ENCODE data around the gene KRTAP10-5. TPM values are rescaled to one million over a fixed set of nuclear protein-coding genes. Genes with fewer than 3 reads are reported as not detected.
"Not testable (repeated sequence)": the region's sequence is repeated elsewhere in the genome, so short reads cannot be mapped to it uniquely, and the experiment has no call there.

The KRTAP10-5 gene, protein sequence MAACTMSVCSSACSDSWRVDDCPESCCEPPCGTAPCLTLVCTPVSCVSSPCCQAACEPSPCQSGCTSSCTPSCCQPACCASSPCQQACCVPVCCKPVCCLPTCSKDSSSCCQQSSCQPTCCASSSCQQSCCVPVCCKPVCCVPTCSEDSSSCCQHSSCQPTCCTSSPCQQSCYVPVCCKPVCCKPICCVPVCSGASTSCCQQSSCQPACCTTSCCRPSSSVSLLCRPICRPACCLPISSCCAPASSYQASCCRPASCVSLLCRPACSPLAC
- total RNA-seq: not detected

- Mint-ChIP-seq H3K4me3 (peak within 1 kb of the TSS; percentile 25), H3K4me1 (peaks cover 11% of the 10 kb centered on the region), H3K9me3 (peaks cover 29% of the 10 kb centered on the region)
- DNase-seq, H3K27ac Mint-ChIP-seq, H3K36me3 Mint-ChIP-seq, H3K27me3 Mint-ChIP-seq: not testable (repeated sequence)
Measured at GRCh38 chr21:44580231-44580821, at the start of gene KRTAP10-5. Gene KRTAP10-5, minus strand, starts transcription at chr21:44580604. Its CDS starts 26 bp downstream, at chr21:44580578.

DNA sequence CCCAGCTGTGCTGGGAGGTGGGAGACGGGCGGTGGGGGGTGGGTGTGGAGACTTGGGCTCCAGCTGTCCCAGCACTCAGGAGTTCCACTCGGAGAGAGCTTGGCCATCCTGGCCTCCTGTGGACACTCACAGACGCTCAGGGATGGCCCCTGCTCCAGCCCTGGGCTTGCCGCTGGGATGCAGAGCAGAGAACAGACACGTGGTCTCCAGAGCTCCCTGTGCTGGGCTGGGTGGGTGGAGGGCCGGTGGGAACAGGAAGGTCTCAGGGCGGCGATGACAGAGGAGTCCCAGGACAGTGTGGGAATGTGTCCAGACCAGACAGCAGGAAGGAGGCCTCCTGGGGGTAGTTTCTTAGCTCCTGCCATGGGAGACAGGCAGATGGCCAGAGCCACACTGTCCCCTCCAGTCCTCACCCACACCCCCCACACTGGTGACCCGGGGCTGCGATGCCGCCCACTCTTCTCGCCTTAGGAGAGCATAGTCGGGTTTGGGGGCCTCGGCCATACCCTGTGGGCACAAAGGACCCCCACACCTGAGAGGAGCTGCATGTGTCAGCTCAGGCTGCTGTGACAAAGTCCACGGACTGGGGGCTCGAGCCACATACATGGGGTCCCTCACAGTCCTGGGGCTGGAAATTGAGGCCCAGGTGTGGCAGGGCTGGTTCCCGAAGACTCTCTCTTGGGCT is 48.4 kb upstream of the KRTAP10-5 start:
- Mint-ChIP-seq H3K9me3 (peaks cover 40% of the 10 kb centered on the region), H3K36me3 (peaks cover 29% of the 10 kb centered on the region), H3K27me3 (no peaks in the 10 kb centered on the region), H3K4me1 (peaks cover 22% of the 10 kb centered on the region), H3K27ac (no peak overlapping the region), H3K4me3 (no peak overlapping the region)
- no peak for DNase-seq

GRCh38 chr21:44627831-44628233 is 47.4 kb upstream of the KRTAP10-5 start:
- not testable (repeated sequence) for DNase-seq, H3K4me3 Mint-ChIP-seq, H3K27ac Mint-ChIP-seq, H3K27me3 Mint-ChIP-seq
- Mint-ChIP-seq H3K36me3 (peaks cover 30% of the 10 kb centered on the region), H3K9me3 (peaks cover 40% of the 10 kb centered on the region), H3K4me1 (peaks cover 22% of the 10 kb centered on the region)

GRCh38 chr21:44627181-44627822 is 46.9 kb upstream of the KRTAP10-5 start:
- not testable (repeated sequence) for H3K27me3 Mint-ChIP-seq, DNase-seq
- peaks cover 22% of the 10 kb centered on the region for H3K4me1 Mint-ChIP-seq

GRCh38 chr21:44626673-44627143 is 46.3 kb upstream of the KRTAP10-5 start, which contains the start of gene KRTAP10-9:
Gene KRTAP10-9, plus strand, starts transcription at chr21:44627093. Its CDS starts 79 bp downstream, at chr21:44627172.
- Mint-ChIP-seq H3K27ac (no peak within 1 kb of the TSS), H3K4me3 (no peak within 1 kb of the TSS), H3K36me3 (peaks cover 29% of the 10 kb centered on the region), H3K9me3 (peaks cover 36% of the 10 kb centered on the region), H3K4me1 (peaks cover 22% of the 10 kb centered on the region), H3K27me3 (no peaks in the 10 kb centered on the region)
- no peak for DNase-seq

More at GRCh38 chr21:44627181-44627822, 46.9 kb upstream of the KRTAP10-5 start:
- not testable (repeated sequence) for H3K4me3 Mint-ChIP-seq, H3K27ac Mint-ChIP-seq
- peaks cover 39% of the 10 kb centered on the region for H3K9me3 Mint-ChIP-seq
- H3K36me3 Mint-ChIP-seq: peaks cover 30% of the 10 kb centered on the region

- Mint-ChIP-seq H3K36me3 (peaks cover 27% of the 10 kb centered on the region), H3K27ac (no peak overlapping the region), H3K4me3 (no peak overlapping the region), H3K9me3 (peaks cover 34% of the 10 kb centered on the region), H3K4me1 (peaks cover 22% of the 10 kb centered on the region), H3K27me3 (no peaks in the 10 kb centered on the region)
- no peak for DNase-seq
Measured at GRCh38 chr21:44626262-44626661, 45.9 kb upstream of the KRTAP10-5 start.

- H3K36me3 Mint-ChIP-seq: peaks cover 24% of the 10 kb centered on the region
- no peak overlapping the region for H3K4me3 Mint-ChIP-seq
- peaks cover 32% of the 10 kb centered on the region for H3K9me3 Mint-ChIP-seq
- DNase-seq: no peak
- H3K27me3 Mint-ChIP-seq: no peaks in the 10 kb centered on the region
- peaks cover 22% of the 10 kb centered on the region for H3K4me1 Mint-ChIP-seq
- no peak overlapping the region for H3K27ac Mint-ChIP-seq
Measured at GRCh38 chr21:44625756-44626155, 45.4 kb upstream of the KRTAP10-5 start.

DNA sequence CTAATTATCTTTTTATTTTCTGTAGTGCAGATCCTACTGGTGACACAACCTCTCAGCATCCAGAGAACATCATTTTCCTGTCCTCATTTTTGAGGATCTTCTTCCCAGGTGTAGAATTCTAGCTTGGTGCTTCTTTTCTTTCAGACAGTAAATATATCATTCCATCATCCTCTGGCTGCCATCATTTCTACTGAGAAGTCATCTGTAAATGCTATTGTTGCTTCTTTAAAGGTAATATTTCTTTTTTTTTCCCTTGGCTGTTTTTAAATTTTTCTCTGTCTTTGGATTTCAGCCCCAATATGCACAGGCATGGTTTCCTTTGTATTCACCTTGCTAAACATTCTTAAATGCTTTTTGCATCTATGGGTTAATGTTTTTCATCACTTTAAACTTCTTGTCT is 43.2 kb upstream of the KRTAP10-5 start:
- no peak for DNase-seq
- Mint-ChIP-seq H3K27me3 (no peaks in the 10 kb centered on the region), H3K27ac (no peak overlapping the region), H3K4me1 (peaks cover 16% of the 10 kb centered on the region), H3K9me3 (peaks cover 41% of the 10 kb centered on the region), H3K36me3 (peaks cover 32% of the 10 kb centered on the region), H3K4me3 (no peak overlapping the region)

- Mint-ChIP-seq H3K4me3 (no peak overlapping the region), H3K9me3 (peaks cover 43% of the 10 kb centered on the region), H3K27me3 (no peaks in the 10 kb centered on the region), H3K4me1 (peaks cover 24% of the 10 kb centered on the region), H3K36me3 (peaks cover 35% of the 10 kb centered on the region), H3K27ac (no peak overlapping the region)
- no peak for DNase-seq
Measured at GRCh38 chr21:44619886-44620285, 39.5 kb upstream of the KRTAP10-5 start.

DNA sequence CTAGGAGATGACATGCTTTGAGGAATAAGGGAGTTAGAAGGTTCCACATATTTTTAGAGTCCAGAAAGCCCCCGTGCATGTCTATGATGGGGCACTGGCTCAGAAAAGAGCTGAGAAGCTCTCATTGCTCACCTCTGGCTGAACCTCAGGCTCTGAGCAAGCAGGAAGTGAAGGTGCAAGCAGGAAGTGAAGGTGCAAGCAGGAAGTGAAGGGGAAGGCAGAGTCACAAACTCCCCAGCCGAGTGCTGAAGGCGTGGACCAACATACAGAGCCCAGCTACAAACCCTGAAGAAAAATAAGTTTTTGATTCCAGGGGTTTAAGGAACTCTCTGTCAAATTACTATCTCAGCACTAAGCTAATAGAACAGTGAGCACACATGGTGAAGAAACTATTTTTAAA is 38.5 kb upstream of the KRTAP10-5 start:
- Mint-ChIP-seq H3K9me3 (peaks cover 34% of the 10 kb centered on the region), H3K4me3 (peak overlapping the region; percentile 29), H3K4me1 (peaks cover 24% of the 10 kb centered on the region)

DNA sequence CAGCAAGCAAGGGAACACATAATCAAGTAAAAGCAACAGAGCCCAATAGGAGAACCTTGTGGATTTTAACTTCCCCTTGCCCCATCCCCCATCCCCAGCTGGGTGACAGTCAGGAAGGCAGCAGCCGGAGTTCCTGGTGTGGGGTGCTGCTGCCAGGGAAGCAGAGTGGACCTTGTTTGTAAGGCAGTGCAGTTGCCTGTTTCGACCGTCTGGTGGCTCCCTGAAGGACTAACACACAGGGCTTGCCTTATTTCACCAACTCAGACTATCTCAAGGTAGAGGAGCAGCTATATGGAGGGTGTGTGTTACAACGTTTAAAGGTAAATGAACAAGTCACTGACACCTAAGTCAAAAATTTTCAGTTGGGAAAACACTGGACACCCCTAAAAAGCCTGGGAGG is 38.1 kb upstream of the KRTAP10-5 start:
- Mint-ChIP-seq H3K9me3 (peaks cover 30% of the 10 kb centered on the region), H3K27me3 (no peaks in the 10 kb centered on the region), H3K27ac (peak overlapping the region; percentile 88), H3K4me1 (peaks cover 24% of the 10 kb centered on the region), H3K36me3 (peaks cover 26% of the 10 kb centered on the region), H3K4me3 (peak overlapping the region; percentile 12)
- no peak for DNase-seq

More for the DNA sequence above, 38.5 kb upstream of the KRTAP10-5 start:
- H3K27ac Mint-ChIP-seq: peak overlapping the region; percentile 88
- peak; percentile 36 for DNase-seq
- H3K27me3 Mint-ChIP-seq: no peaks in the 10 kb centered on the region
- H3K36me3 Mint-ChIP-seq: peaks cover 27% of the 10 kb centered on the region

DNA sequence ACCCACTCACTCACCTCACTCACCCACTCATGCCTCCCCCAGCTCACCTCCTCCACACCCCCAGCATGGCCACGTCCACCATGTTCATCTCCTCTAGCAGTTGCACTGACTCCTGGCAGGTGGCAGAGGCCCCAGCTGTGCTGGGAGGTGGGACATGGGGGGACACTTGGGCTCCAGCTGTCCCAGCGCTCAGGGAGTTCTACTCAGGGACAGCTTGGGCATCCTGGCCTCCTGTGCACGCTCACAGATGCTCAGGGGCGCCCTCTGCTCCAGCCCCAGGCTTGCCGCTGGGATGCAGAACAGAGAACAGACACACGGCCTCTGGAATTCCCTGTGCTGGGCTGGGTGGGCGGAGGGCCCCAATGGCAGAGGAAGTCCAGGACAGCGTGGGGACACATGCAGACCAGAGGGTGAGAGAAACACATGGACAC is 36.7 kb upstream of the KRTAP10-5 start:
- peaks cover 24% of the 10 kb centered on the region for H3K4me1 Mint-ChIP-seq
- no peaks in the 10 kb centered on the region for H3K27me3 Mint-ChIP-seq
- peaks cover 27% of the 10 kb centered on the region for H3K9me3 Mint-ChIP-seq
- H3K4me3 Mint-ChIP-seq: no peak overlapping the region
- no peak overlapping the region for H3K27ac Mint-ChIP-seq
- peaks cover 24% of the 10 kb centered on the region for H3K36me3 Mint-ChIP-seq
- no peak for DNase-seq

GRCh38 chr21:44616591-44616926 is 36.2 kb upstream of the KRTAP10-5 start:
- Mint-ChIP-seq H3K27ac (no peak overlapping the region), H3K36me3 (peaks cover 24% of the 10 kb centered on the region), H3K9me3 (peaks cover 26% of the 10 kb centered on the region), H3K4me3 (no peak overlapping the region), H3K27me3 (no peaks in the 10 kb centered on the region), H3K4me1 (peaks cover 24% of the 10 kb centered on the region)
- no peak for DNase-seq

- Mint-ChIP-seq H3K27me3 (no peaks in the 10 kb centered on the region), H3K4me3 (no peak overlapping the region), H3K27ac (no peak overlapping the region), H3K9me3 (peaks cover 31% of the 10 kb centered on the region), H3K36me3 (peaks cover 24% of the 10 kb centered on the region), H3K4me1 (peaks cover 24% of the 10 kb centered on the region)
- no peak for DNase-seq
Measured at GRCh38 chr21:44615911-44616590, 35.6 kb upstream of the KRTAP10-5 start.
